ENCODE results near the gene LRP5.

Gene LRP5

DNA sequence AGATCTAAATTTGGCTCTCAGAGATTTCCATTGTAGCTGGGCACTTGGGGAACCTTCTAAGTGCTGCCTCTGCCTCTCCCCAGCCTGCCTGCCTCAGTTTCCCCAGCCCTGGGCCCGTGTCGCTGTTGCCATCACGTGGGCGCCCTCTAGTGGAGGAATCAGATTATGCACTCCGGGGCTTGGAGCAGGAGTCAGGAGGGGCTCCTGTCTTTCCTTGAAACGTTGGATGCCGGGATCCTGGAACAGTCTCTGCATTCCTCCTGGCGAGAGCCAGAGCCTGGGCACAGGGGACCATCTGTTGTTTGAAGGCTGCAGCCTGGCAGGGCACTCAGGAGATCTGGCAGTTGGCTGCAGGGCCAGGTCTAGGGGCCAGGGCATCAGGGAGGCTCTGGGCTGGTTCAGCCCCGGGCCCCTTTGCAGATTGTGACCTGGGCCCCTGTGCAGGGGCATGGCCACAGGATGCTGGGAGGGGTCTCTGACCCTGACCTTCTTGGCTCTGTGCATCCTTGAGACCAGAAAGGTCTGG lies 71.6 kb downstream of the LRP5 start:
- no peaks in the 10 kb centered on the region for H3K36me3 ChIP-seq (ENCODE audit: low read length)
- no peak overlapping the region for H3K4me2 ChIP-seq (ENCODE audit: low read depth, low read length, poor library complexity, severe bottlenecking)
- no peaks in the 10 kb centered on the region for H3K9me2 ChIP-seq (replicated peaks; ENCODE audit: insufficient read depth, low read length)
- no peaks in the 10 kb centered on the region for H3K9me3 ChIP-seq (ENCODE audit: insufficient read depth, low read length)
- H3K27me3 ChIP-seq (ENCODE audit: low read length): no peaks in the 10 kb centered on the region
- H2AFZ ChIP-seq (ENCODE audit: low read depth, low read length, severe bottlenecking): no peak overlapping the region
- no peak overlapping the region for H3K27ac ChIP-seq (ENCODE audit: low read depth, low read length)
- H3K79me2 ChIP-seq (ENCODE audit: insufficient read depth, low read length): no peaks in the 10 kb centered on the region
- TF ChIP-seq, protein P1, sequence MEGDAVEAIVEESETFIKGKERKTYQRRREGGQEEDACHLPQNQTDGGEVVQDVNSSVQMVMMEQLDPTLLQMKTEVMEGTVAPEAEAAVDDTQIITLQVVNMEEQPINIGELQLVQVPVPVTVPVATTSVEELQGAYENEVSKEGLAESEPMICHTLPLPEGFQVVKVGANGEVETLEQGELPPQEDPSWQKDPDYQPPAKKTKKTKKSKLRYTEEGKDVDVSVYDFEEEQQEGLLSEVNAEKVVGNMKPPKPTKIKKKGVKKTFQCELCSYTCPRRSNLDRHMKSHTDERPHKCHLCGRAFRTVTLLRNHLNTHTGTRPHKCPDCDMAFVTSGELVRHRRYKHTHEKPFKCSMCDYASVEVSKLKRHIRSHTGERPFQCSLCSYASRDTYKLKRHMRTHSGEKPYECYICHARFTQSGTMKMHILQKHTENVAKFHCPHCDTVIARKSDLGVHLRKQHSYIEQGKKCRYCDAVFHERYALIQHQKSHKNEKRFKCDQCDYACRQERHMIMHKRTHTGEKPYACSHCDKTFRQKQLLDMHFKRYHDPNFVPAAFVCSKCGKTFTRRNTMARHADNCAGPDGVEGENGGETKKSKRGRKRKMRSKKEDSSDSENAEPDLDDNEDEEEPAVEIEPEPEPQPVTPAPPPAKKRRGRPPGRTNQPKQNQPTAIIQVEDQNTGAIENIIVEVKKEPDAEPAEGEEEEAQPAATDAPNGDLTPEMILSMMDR (IDR thresholded peaks at IDR 0.05; ENCODE audit: insufficient read depth, low read length, poor library complexity, severe bottlenecking): peak; percentile 94
- TF ChIP-seq EZH2phosphoT487 (conservative IDR thresholded peaks at IDR 0.05; ENCODE audit: low read length): no peak
- H3K9ac ChIP-seq (ENCODE audit: low read length): no peak overlapping the region
- no peaks in the 10 kb centered on the region for H3F3A ChIP-seq (ENCODE audit: insufficient read depth)
- no peak overlapping the region for H3K4me3 ChIP-seq (ENCODE audit: insufficient read depth, low read length, poor library complexity, severe bottlenecking)
- H4K20me1 ChIP-seq (ENCODE audit: low read depth, low read length): no peaks in the 10 kb centered on the region

DNA sequence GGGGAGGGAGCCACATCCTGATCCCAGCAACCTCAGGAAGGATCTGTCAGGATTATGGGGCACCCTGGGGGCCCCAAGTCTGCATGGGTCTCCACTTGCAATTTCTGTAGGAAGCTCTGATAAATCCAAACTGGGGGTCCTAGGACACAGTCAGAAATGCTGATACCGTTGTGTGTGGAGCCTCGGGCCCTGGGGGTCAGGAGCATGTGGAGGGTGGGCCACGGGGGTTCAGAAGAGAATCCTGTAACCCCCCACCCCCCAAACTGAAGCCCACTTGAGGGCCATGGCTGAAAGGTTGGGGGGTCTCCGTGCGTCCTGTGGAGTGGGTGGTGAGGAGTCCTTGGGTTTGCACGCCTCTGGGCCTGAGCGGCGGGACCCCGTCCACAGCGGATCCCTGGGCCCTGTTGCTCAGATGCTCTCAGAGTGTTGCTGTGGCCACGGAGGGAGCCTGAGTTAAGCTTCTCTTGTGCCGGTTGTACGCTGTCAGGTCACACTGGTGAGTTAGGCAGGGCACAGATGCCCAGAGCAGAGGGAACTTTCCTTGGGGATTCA lies 72.2 kb downstream of the LRP5 start:
- Histone ChIP-seq H3K4me2 (ENCODE audit: low read depth, low read length, poor library complexity, severe bottlenecking) (no peak overlapping the region), H3F3A (ENCODE audit: insufficient read depth) (no peaks in the 10 kb centered on the region), H3K27ac (ENCODE audit: low read depth, low read length) (no peak overlapping the region)

DNA sequence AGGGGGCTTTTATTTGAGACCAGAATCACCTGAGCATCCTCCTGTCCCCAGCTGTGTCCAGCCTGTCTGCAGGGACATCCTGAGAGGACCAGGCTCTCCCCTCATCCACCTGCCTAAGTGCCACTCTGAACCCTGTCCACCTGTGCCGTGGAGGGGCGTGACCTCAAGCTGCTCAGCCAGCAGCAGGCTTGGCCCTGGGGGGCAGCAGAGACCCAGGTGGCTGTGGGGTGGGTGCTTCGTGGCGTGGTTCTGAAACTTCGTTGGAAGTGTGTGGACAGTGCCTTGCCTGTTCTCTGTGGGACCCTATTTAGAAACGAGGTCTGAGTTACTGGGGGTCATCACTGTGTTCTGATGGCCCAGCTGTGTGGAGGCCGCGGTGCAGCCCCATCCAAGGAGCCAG lies 72.7 kb downstream of the LRP5 start:
- TF ChIP-seq, protein P1 (IDR thresholded peaks at IDR 0.05; ENCODE audit: insufficient read depth, low read length, poor library complexity, severe bottlenecking): no peak
- no peak for TF ChIP-seq EZH2phosphoT487 (conservative IDR thresholded peaks at IDR 0.05; ENCODE audit: low read length)
- Histone ChIP-seq H3K79me2 (ENCODE audit: insufficient read depth, low read length) (no peaks in the 10 kb centered on the region), H3K9ac (ENCODE audit: low read length) (no peak overlapping the region), H3K9me3 (ENCODE audit: insufficient read depth, low read length) (no peaks in the 10 kb centered on the region), H3K27me3 (ENCODE audit: low read length) (no peaks in the 10 kb centered on the region), H3K4me3 (ENCODE audit: insufficient read depth, low read length, poor library complexity, severe bottlenecking) (no peak overlapping the region), H2AFZ (ENCODE audit: low read depth, low read length, severe bottlenecking) (no peak overlapping the region), H3K36me3 (ENCODE audit: low read length) (no peaks in the 10 kb centered on the region), H3K4me2 (ENCODE audit: low read depth, low read length, poor library complexity, severe bottlenecking) (no peak overlapping the region), H3K27ac (ENCODE audit: low read depth, low read length) (no peak overlapping the region), H3K9me2 (replicated peaks; ENCODE audit: insufficient read depth, low read length) (no peaks in the 10 kb centered on the region), H4K20me1 (ENCODE audit: low read depth, low read length) (no peaks in the 10 kb centered on the region), H3F3A (ENCODE audit: insufficient read depth) (no peaks in the 10 kb centered on the region)

More for the DNA sequence above, 72.2 kb downstream of the LRP5 start:
- Histone ChIP-seq H3K9me2 (replicated peaks; ENCODE audit: insufficient read depth, low read length) (no peaks in the 10 kb centered on the region), H3K4me3 (ENCODE audit: insufficient read depth, low read length, poor library complexity, severe bottlenecking) (no peak overlapping the region), H2AFZ (ENCODE audit: low read depth, low read length, severe bottlenecking) (no peak overlapping the region), H3K9me3 (ENCODE audit: insufficient read depth, low read length) (no peaks in the 10 kb centered on the region), H3K36me3 (ENCODE audit: low read length) (no peaks in the 10 kb centered on the region), H3K27me3 (ENCODE audit: low read length) (no peaks in the 10 kb centered on the region), H4K20me1 (ENCODE audit: low read depth, low read length) (no peaks in the 10 kb centered on the region), H3K9ac (ENCODE audit: low read length) (no peak overlapping the region), H3K79me2 (ENCODE audit: insufficient read depth, low read length) (no peaks in the 10 kb centered on the region)
- no peak for TF ChIP-seq EZH2phosphoT487 (conservative IDR thresholded peaks at IDR 0.05; ENCODE audit: low read length)
- TF ChIP-seq, protein P1 (IDR thresholded peaks at IDR 0.05; ENCODE audit: insufficient read depth, low read length, poor library complexity, severe bottlenecking): no peak
